ENCODE measurements around the gene DSCAML1.
"Not testable (repeated sequence)": the region's sequence is repeated elsewhere in the genome, so short reads cannot be mapped to it uniquely, and the experiment has no call there.

DSCAML1 gene

DNA sequence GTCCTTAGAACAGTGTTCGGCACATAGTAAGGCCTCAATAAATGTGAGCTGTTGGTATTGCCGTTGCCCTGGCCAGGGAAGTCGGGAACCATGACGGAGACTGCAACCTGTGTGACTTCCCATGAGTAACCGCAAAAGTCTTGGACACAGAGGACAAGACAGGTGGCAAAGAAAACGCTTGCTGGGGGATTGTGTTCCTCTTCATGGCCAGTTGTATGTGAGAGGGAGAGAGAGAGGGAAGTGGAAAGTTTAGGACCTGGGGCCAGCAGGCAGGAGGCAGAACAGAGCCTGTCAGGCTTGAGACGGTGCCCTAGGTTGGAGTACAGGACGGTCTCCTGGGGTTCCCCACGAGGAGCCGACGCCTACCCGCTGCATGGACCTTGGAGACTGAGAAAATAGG lies 379.2 kb downstream of the DSCAML1 start:
- DNase-seq = no peak

DNA sequence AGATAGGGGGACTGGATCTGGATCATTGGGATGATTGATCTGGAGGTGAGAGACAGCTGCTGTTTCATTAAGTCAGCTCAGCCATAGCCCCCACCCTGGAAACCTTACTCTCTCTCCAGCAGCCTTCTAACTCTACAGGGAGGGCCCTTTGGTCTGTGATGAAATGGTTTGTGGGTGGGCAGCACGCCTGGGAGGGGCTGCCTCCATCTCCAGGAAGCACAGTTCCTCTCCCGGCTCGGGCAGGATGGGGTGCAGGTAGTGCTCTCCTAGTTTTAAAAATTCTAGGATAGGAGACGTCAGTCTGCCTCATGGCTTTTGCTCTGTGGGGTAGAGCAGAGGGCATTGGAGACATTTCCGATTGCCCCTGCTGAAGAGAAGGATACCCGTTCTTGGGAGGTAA lies 379.7 kb downstream of the DSCAML1 start:
- no peak for DNase-seq

DNA sequence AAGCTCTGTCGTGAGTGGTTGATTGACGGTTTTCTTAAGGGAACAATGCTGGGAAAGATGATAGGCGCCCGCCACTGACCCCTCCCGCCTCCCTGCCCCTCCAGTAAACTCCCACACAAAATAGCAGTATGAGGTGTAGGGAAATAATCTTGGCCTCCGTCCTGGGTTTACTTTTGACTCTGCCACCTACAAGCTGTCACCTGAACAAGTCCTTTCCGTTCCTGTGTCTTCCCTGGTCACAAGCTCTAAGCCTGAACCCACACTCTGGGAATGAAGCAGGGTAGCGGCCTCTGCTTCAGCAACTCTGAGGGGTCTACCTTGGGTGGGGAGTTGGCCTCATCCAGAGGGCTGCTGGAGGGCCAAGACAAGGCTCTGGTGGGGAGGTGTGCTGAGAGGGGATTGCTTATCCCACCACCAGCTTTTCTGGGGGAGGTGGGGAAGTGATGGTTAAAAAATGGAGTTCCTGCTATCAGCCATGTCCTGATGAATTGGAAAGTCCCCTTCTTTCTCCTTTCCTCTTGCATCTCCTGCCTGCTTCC lies 381.6 kb downstream of the DSCAML1 start:
- DNase-seq = no peak

DNA sequence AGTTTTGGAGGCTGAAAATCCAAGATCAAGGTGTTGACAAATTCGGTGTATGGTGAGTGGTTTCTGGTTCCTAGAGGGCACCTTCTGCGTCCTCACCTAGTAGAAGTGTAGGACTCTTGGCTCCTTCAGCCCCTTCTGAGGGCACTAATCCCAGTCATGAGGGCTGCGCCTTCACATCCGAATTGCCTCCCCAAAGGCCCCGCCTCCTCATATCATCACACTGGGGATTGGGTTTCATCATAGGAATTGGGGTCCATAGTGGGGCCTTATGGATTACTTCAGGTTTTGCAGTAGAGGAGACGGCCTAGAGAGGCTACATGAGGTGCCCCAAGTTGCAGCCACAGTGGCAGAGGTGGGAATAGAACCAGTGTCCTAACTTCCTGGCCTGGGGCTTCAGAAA lies 382.3 kb downstream of the DSCAML1 start:
- DNase-seq = no peak

DNA sequence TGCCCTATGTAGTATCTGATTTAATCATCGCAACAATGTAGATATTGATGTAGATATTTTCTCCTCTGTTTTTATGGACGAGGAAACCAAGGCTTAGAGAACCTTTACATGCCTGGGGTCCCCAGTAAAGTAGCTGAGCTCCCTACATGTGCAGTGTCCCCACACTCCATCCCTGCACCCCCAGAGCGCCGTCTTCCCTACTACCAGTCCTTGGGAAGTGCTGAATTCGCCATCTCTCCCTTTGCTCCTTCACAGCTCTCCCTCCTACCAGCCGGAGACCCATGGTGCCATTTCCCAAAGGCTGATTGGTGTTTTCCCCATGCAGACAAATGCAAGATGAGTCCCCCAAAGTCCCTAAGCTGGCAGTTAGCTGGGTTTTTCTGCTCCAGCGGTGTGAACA lies 383.4 kb downstream of the DSCAML1 start:
- DNase-seq = no peak

DNA sequence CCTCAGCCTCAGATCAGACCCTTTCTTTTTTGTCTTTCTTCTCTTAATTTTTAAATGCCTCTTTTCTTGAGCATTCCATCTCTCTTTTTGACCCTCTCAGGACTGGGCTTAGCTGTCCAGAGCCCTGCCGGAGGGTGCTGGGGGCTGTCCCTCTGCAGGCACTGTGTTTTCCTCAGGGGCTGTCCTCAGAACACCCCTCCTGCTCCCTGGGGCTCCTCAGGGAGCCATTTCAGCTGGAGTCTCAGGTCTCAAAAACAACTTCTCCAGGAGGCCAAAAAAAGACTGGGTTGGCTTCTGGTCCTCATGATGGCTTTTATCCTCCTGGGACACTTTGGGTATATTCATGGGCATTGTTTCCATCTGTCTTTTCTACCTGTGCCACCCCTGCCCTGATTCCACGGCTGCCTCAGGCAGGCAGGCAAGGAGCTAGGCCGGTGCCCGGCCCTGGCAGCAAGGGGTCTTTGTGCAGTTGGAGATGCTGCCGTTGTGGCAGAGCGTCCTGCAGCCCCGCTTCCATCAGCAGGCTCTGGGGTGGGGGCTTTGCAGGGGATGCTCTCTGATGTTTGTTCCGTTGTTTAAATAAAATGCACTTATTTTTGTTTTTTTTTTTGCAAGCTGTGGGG lies 384.3 kb downstream of the DSCAML1 start:
- DNase-seq = no peak

DNA sequence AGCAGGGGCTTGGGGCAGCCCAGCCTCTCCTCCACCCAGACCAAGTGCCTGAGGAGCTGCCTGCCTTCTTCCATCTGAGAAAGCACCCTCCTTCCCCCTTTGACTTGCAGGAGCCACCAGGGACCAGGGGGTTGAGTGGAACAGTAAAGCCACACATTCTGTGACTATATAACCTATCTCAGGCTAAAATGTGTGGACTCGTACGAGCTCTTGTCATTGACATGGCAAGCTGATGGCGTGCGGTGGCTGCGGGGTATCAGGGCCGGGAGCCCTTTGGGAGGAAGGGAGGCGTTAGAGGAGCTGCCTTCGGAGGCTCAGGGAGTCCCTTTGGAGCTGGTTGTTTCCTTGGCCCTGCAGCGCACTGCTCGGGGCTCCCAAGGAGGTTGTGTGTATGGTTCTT lies 384.8 kb downstream of the DSCAML1 start:
- no peak for DNase-seq

DNA sequence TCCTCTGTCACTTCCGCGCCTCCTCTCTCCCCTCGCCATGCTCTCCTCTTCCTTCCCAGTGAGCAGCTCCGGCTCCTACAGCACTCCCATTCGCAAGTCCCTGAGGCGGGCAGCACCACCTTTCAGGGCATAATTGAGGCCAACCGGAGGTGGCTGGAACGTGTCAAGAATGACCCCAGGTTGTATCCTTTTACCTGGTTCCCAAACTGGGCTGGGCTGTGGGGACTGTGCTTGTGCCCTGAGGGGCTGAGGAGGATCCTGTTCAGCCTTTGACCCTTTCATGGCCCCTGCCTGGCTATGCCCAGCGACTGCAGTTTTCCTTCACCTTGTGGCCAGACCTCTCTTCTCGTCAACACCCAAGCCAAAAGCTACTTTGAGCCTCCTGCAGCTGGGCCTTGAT lies 385.3 kb downstream of the DSCAML1 start:
- no peak for DNase-seq

DNA sequence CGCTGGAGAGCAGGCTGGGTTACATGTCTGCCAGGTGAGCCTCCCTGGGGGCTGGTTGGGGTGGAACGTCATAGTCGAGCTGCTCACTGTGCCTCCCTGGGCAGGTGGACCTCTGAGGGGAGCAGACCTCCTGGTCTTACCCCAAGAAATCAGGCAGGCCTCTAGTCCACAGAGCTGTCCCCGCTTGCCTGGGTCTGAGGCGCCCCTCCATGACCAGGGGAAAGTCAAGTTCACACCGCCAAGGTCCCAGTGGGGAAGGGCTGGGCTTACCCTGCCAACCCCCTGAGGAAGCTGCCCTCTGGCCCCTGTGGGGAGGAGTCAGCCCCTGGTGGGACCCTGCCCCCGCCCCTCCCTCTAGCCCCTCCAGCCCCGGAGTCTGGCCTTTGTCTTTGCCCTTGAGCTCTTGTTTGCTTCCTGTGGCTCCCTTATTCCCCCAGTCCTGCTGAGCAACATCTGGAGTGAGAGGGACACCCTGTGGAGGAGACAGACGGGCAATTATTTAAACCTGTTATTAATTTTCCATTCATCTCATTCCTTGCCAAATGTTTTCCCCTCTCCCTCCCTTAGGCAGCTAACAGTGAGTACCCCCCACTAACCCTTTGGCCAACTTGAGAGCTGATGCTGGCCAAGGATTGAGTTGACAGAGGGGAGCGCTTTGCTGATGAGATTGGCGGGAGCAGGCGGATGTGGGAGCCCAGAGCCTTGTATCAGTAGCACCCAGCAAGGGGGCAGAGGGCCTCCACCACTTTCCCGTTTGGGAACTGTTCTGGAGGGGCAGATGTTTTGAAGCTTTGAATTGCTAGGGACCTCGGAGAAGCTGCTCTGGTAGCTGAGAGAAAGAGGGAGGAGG lies 385.9 kb downstream of the DSCAML1 start:
- no peak for DNase-seq

DNA sequence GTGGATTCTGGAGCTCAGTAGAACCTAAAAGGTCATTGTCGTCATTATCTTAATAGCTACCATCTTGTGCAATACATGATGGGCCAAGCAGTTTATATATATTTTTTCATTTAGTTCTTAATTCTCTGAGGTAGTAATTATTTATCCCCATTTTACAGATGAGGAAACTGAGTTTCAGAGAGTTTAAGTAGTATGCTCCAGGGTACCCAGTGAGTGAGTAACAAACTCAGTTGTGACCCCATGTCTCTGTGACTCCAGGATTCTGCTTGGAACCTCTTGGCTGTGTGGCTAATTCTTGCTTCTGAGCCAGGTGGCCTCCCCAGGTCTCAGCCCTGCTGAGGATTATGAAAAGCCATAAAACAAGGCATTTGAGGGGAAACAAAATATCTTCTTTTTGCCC lies 386.8 kb downstream of the DSCAML1 start:
- no peak for DNase-seq

DNA sequence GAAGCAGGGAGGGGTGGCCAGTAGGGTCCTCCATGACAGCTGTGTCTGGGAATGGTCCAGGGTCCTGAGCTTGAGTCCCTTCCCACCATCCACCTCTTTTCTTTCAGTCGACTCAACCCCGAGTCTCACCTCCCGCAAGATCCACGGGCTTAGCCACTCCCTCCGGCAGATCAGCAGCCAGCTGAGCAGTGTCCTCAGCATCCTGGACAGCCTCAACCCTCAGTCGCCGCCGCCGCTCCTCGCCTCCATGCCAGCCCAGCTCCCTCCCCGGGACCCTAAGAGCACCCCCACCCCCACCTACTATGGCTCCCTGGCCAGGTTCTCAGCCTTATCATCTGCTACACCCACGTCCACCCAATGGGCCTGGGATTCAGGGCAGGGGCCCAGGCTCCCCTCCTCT lies 387.5 kb downstream of the DSCAML1 start:
- DNase-seq = no peak

DNA sequence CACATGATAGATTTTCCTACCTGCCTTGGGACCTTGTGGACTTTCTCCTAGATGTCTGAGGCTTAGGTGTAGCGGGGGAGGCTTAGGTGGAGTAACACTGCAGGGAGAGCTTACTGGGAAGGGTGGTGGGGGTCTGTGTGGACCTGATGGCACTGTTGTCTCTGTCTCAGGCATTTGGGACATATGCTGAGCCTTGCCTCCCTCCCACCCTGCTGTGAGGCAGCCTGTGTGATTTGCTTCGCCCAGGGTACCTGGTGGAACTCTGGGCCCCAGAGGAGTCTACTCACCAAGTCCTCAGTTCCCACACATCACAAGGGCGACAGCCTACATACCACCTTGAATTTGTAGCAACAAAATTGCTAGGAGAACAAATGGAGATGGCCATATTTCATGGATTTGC lies 388.7 kb downstream of the DSCAML1 start:
- DNase-seq = no peak

DNA sequence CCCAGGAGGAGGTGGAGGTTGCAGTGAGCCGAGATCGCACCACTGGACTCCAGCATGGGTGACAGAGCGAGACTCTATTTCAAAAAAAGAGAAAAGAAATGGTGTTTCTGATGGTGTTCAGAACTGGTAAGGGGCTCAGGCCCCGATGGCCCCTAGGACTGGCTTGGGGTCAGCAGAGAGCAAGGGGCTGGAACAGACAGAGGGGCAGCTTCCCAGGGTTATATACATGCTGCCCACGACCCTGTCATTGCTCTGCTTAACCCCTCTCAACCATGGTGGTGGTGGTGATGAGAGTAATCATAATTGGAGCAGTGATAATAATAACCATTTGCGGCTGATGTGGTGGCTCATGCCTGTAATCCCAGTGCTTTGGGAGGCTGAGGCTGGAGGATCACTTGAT lies 390.0 kb downstream of the DSCAML1 start:
- DNase-seq = no peak

DNA sequence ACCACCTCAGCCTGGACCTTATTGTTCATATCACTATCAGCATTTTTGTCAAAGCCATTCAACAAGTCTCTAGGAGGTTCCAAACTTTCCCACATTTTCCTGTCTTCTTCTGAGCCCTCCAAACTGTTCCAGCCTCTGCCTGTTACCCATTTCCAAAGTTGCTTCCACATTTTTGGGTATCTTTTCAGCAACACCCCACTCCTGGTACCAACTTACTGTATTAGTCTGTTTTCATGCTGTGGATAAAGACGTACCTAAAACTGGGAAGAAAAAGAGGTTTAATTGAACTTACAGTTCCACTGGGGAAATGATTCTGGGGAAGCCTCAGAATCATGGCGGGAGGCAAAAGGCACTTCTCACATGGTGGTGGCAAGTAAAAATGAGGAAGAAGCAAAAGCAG lies 391.1 kb downstream of the DSCAML1 start:
- DNase-seq = not testable (repeated sequence)

DNA sequence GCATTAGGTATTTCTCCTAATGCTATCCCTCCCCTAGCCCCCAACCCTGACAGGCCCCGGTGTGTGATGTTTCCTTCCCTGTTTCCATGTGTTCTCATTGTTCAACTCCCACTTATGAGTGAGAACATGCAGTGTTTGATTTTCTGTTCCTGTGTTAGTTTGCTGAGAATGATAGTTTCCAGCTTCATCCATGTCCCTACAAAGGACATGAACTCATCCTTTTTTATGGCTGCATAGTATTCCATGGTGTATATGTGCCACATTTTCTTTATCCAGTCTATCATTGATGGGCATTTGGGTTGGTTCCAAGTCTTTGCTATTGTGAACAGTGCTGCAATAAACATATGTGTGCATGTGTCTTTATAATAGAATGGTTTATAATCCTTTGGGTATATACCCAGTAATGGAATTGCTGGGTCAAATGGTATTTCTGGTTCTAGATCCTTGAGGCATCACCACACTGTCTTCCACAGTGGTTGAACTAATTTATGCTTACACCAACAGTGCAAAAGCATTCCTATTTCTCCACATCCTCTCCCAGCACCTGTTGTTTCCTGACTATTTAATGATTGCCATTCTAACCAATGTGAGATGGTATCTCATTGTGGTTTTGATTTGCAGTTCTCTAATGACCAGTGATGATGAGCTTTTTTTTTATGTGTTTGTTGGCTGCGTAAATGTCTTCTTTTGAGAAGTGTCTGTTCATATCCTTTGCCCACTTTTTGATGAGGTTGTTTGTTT lies 397.7 kb downstream of the DSCAML1 start:
- DNase-seq = not testable (repeated sequence)

DNA sequence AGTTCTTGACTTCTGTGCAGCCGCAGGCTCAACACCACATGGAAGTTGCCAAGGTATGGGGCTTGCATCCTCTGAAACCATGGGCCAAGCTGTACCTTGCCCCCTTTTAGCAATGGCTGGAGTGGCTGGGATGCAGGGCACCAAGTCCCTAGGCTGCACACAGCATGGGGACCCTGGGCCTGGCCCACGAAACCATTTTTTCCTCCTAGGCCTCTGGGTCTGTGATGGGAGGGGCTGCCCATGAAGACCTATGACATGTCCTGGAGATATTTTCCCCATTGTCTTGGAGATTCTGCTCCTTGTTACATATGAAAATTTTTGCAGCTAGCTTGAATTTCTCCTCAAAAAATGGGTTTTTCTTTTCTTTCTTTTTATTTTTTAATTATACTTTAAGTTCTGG lies 398.4 kb downstream of the DSCAML1 start:
- not testable (repeated sequence) for DNase-seq

DNA sequence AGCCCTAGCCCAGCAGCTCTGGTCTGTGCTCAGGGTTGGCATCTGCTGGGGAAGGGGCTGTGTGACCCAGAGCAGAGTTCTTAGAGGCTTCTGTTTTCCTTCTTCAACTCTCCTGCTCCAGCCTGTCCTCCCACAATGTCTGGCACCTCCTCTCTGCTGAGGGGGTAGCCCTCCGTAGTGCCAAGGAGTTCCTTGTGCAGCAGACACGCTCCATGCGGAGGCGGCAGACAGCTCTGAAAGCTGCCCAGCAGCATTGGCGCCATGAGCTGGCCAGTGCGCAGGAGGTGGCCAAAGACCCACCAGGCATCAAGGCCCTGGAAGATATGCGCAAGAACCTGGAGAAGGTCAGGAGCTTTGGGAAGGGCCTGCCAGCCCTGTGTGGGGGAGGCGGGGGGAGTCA lies 400.0 kb downstream of the DSCAML1 start:
- DNase-seq = no peak

DNA sequence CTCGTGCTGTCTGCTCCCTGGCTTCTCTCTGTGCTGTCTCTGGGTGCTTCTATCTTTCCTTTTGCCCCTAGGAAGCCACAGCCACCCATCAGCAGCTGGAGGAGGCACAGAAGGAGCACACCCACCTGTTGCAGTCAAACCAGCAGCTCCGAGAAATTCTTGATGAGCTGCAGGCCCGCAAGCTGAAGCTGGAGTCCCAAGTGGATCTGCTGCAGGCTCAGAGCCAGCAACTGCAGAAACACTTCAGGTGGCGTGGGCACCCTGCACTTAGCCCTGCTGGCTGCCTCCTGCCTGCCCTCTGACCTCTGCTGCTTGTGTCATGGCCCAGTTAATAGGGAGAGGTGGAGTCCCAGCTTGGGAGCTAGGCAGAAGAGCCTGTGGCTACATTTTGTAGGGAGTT lies 401.5 kb downstream of the DSCAML1 start:
- no peak for DNase-seq

DNA sequence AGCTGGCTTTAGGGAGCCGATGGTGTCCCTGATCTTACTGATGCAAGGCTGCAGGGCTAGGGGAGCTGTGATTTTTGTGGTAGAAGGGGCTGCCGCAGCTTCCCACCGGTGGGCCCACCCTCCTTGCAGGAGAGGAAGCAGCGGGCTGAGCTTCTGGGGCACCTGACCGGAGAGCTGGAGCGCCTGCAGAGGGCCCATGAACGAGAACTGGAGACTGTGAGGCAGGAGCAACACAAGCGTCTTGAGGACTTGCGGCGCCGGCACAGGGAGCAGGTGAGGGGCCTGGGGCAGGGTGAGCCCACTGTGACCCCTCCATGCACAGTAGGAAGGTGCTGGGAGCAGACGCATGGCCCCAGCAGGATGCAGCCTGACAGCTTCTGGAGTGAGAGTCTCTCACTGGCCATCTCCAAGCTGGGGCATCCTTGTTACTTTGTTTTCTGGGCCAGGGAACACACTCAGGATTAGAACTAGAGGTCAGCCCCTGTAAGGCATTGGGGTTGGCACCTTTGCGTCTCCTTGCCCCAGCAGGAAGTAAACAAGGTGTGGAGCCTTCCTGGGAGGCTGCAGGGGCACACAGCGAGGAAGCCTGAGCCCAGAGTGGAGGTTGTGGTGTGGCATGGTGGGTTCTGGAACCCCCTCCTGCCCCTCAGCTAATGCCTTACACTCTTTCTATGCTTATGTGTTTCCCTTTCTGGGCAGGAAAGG lies 402.6 kb downstream of the DSCAML1 start:
- no peak for DNase-seq

DNA sequence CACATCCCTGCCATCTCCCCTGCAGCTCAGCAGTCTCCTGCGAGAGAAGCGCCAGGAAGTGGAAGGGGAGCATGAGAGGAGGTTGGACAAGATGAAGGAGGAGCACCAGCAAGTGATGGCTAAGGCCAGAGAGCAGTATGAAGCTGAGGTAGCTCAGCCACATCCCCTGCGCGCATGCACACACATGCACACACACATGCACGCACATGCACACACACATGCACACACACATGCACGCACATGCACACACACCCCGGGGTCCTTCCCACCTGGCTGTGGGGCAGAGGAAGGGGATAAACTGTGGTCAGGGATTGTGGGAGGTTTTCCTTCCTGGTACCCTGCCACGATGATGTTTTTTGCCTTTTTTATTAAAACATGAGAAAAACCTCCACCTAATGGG lies 404.0 kb downstream of the DSCAML1 start:
- DNase-seq = no peak

DNA sequence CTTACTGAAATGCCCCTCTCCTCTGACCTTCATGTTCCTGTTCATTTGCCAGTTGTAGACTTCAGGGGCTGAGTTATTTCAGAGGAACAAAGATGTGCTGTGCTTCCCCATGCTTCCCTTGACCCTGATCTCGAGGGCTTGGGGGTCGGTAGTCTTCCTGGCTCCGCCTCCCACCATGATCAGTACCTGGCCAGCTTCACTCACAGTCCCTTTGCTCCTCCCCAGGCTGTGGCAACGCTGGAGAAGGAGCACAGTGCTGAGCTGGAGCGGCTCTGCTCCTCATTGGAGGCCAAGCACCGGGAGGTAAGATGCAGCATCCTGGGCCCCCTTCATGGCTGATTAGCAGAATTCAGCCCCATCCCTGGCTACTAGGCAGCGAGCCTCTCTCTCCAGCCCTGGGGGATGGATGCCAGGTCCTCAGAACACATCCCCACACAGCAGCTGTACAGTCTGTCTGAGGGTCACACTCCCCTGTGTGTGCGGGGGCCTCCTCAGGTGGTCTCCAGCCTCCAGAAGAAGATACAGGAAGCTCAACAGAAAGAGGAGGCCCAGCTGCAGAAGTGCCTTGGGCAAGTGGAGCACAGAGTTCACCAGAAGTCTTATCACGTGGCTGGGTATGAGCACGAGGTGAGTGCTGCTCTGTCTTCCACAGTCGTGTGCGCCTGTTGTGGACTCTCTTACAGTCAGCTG lies 404.9 kb downstream of the DSCAML1 start:
- no peak for DNase-seq

DNA sequence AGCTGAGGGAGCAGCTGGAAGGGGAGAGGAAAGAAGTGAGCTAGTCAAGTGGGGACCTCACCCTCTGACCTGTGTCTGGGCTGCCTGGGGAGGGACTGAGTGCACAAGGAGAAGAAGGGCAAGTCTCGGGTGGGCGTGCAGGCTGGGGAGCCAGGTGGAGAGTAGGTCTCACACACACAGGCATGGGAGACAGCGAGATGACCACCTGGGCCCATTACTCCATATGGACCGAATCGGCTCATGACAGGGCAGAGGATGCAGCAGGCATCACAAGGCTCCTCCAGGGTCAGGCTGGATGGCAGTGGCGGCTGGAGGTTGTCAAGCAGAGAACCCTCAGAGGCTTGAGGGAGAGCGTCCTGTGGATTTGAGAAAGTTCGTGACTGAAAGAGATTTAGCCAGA lies 405.8 kb downstream of the DSCAML1 start:
- no peak for DNase-seq
